HepG2 (cell line): ENCODE measurements around the gene TGM2. TPM values are rescaled to one million over a fixed set of nuclear protein-coding genes. Genes with fewer than 3 reads are reported as not detected.

Experiments
- BRCA1 ChIP-seq: sonication (generic); formaldehyde crosslinking; IDR thresholded peaks from 2 replicates; pipeline ENCODE4 v1.4.0; 2020; ENCODE audit warnings: missing genetic modification reagents
- HMGA1 ChIP-seq: sonication (generic); formaldehyde crosslinking; conservative IDR thresholded peaks from 2 replicates; pipeline ENCODE4 v1.4.0; 2020; ENCODE audit warnings: missing genetic modification reagents
- KAT2B ChIP-seq: fragments of 150-350 bp; IDR thresholded peaks from 2 replicates; pipeline ENCODE4 v1.6.1; 2014; ENCODE audit warnings: low read depth, low read length, borderline replicate concordance
- MAF1 ChIP-seq: sonication (generic); formaldehyde crosslinking; IDR thresholded peaks from 2 replicates; pipeline ENCODE4 v1.5.0; 2020; ENCODE audit warnings: missing genetic modification reagents, borderline replicate concordance
- NFIB ChIP-seq: sonication (generic); formaldehyde crosslinking; IDR thresholded peaks from 2 replicates; pipeline ENCODE4 v1.9.0; 2021; ENCODE audit warnings: missing genetic modification reagents, mild to moderate bottlenecking, borderline replicate concordance
- PITX1 ChIP-seq: sonication (generic); formaldehyde crosslinking; IDR thresholded peaks from 2 replicates; pipeline ENCODE4 v1.5.1; 2020; ENCODE audit warnings: mild to moderate bottlenecking, missing genetic modification reagents
- POLR2AphosphoS2 ChIP-seq: IDR thresholded peaks from 2 replicates; pipeline ENCODE4 v1.6.1; 2011; ENCODE audit warnings: low read depth, low read length, improper control_type of control experiment
- PPARG ChIP-seq: conservative IDR thresholded peaks from 2 replicates; pipeline ENCODE4 v1.6.1; 2016; ENCODE audit warnings: missing biosample characterization, missing genetic modification reagents
- RXRA ChIP-seq: sonication (generic); formaldehyde crosslinking; IDR thresholded peaks from 2 replicates; pipeline ENCODE4 v1.5.1; 2020; ENCODE audit warnings: missing genetic modification reagents
- SMYD3 ChIP-seq: sonication (generic); formaldehyde crosslinking; IDR thresholded peaks from 2 replicates; pipeline ENCODE4 v1.8.1; 2023; ENCODE audit warnings: mild to moderate bottlenecking, missing genetic modification reagents
- XRCC5 ChIP-seq: fragments of 200-400 bp; formaldehyde crosslinking; optimal IDR thresholded peaks from 2 replicates; pipeline ENCODE3; 2017; ENCODE audit warnings: mild to moderate bottlenecking, low read length
- YEATS2 ChIP-seq: sonication (generic); formaldehyde crosslinking; IDR thresholded peaks from 2 replicates; pipeline ENCODE4 v1.4.0; 2020; ENCODE audit warnings: missing genetic modification reagents, borderline replicate concordance
- ZBTB8A ChIP-seq: sonication (generic); formaldehyde crosslinking; IDR thresholded peaks from 2 replicates; pipeline ENCODE4 v1.4.0; 2020; ENCODE audit warnings: mild to moderate bottlenecking, low read depth, missing genetic modification reagents, borderline replicate concordance
- ZMYM3 ChIP-seq: sonication (generic); formaldehyde crosslinking; IDR thresholded peaks from 2 replicates; pipeline ENCODE4 v1.5.1; 2020; ENCODE audit warnings: mild to moderate bottlenecking, missing genetic modification reagents
- ZNF264 ChIP-seq: sonication (generic); formaldehyde crosslinking; IDR thresholded peaks from 2 replicates; pipeline ENCODE4 v1.4.0; 2020; ENCODE audit warnings: missing genetic modification reagents
- ZNF430 ChIP-seq: sonication (generic); formaldehyde crosslinking; IDR thresholded peaks from 2 replicates; pipeline ENCODE4 v1.9.0; 2021; ENCODE audit warnings: mild to moderate bottlenecking, missing genetic modification reagents
- ZNF550 ChIP-seq: sonication (generic); formaldehyde crosslinking; IDR thresholded peaks from 2 replicates; pipeline ENCODE4 v1.4.0; 2020; ENCODE audit warnings: mild to moderate bottlenecking, missing genetic modification reagents, borderline replicate concordance
- polyA plus RNA-seq, 8 experiments: library from polyadenylated mRNA; depleted of rRNA in 3 of 8; stranded (reverse) in 7 of 8; unstranded in 1 of 8; fragments of >200 nt; fragmentation: Illumina TruSeq in 4 of 8; extraction: Trizol in 4 of 8; gene quantifications; 2 replicates each; pipeline versions ENCODE4 v1.2.1 to v1.2.3, GENCODE V29; 2011 to 2016; ENCODE audit warnings: low read depth in 4 of 8, missing spikeins in 1 of 8, mixed read lengths in 1 of 8; ENCODE audit not compliant: insufficient read depth in 1 of 8
- total RNA-seq, 5 experiments: library from RNA; depleted of rRNA; stranded (reverse); fragments of >200 nt; fragmentation: Illumina TruSeq; extraction: Trizol; gene quantifications; 2 replicates each; pipeline ENCODE4 v1.2.3, GENCODE V29; 2016; ENCODE audit warnings: low read depth in 1 of 5
- TF ChIP-seq, protein P1 (sequence below): sonication (generic); formaldehyde crosslinking; IDR thresholded peaks from 2 replicates; pipeline ENCODE4 v1.5.1; 2020; ENCODE audit warnings: mild to moderate bottlenecking, moderate library complexity, missing genetic modification reagents
- TF ChIP-seq, protein P2 (sequence below): IDR thresholded peaks from 2 replicates; pipeline ENCODE4 v1.6.1; 2012; ENCODE audit warnings: low read depth, low read length, improper control_type of control experiment
- TF ChIP-seq, protein P3 (sequence below): sonication (generic); formaldehyde crosslinking; IDR thresholded peaks from 2 replicates; pipeline ENCODE4 v1.5.1; 2020; ENCODE audit warnings: missing genetic modification reagents, mild to moderate bottlenecking, borderline replicate concordance
- TF ChIP-seq, protein P4 (sequence below): IDR thresholded peaks from 2 replicates; pipeline ENCODE4 v1.6.1; 2016; ENCODE audit warnings: low read depth, control low read depth

TGM2 gene
- total and polyA plus RNA-seq, 2 of the 13 experiments (the other 11 are each of a cell fraction or from before 2014, with no cell fraction given), result 4.2 to 46.4 TPM

DNA sequence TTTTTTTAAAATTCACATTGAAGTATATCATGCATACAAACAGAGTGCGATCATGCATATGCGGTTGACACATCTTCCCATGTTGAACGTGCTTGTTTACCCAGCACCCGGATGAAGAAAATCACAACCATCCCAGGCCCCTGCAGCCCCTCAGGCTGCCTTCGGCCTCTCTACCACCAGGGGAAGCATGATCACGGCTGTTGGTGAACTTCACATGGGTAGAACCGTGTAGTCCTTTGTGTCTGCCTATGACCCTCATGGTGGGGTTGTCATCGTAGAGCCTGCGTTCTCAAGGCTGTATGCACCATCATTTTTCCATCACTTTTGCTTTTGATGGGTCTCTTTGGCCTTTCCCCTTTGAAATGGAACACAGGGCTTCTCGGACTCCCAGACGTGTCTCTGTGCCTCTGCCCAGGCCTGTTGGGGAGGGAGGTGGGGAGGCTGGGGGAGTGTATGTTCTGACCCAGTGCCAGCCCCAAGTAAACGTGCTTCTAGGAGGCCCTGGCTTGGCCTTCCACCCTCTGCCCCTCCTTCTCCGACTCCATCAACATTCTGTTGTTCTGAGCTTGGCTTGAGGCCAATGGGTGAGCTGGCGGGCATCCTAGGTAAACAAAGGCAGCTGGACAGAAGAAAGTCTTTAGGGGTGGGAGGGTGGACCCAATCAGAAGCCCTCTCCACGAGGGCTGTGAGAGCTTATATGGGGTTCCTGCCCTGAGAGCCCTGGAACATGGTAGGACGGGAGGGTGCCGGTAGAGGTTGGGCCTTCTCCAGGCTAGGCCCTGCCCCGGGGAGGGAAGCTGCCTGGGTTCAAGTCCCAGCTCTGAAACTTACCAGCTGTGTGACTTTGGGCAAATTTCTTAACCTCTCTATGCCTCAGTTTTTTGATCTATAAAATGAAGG, 39.7 kb downstream of the TGM2 start (continued):
- TF ChIP-seq, protein P1, sequence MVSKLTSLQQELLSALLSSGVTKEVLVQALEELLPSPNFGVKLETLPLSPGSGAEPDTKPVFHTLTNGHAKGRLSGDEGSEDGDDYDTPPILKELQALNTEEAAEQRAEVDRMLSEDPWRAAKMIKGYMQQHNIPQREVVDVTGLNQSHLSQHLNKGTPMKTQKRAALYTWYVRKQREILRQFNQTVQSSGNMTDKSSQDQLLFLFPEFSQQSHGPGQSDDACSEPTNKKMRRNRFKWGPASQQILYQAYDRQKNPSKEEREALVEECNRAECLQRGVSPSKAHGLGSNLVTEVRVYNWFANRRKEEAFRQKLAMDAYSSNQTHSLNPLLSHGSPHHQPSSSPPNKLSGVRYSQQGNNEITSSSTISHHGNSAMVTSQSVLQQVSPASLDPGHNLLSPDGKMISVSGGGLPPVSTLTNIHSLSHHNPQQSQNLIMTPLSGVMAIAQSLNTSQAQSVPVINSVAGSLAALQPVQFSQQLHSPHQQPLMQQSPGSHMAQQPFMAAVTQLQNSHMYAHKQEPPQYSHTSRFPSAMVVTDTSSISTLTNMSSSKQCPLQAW (CRISPR knock-in tag), result peak; percentile 53; the same call in 1 of the 2 replicates
- peak; percentile 61; the same call in 1 of the 2 replicates for TF ChIP-seq SMYD3 (CRISPR knock-in tag)
- TF ChIP-seq ZNF550 (CRISPR knock-in tag), result no peak
- TF ChIP-seq BRCA1 (CRISPR knock-in tag), result no peak
- no peak for TF ChIP-seq ZNF264 (CRISPR knock-in tag)
- peak; percentile 82 for TF ChIP-seq ZNF430 (CRISPR knock-in tag)
- TF ChIP-seq, protein P2, sequence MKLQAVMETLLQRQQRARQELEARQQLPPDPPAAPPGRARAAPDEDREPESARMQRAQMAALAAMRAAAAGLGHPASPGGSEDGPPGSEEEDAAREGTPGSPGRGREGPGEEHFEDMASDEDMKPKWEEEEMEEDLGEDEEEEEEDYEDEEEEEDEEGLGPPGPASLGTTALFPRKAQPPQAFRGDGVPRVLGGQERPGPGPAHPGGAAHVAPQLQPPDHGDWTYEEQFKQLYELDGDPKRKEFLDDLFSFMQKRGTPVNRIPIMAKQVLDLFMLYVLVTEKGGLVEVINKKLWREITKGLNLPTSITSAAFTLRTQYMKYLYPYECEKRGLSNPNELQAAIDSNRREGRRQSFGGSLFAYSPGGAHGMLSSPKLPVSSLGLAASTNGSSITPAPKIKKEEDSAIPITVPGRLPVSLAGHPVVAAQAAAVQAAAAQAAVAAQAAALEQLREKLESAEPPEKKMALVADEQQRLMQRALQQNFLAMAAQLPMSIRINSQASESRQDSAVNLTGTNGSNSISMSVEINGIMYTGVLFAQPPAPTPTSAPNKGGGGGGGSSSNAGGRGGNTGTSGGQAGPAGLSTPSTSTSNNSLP, result 0 out of 2 replicates have a peak, but pooled peaks have one; percentile 31
- TF ChIP-seq PITX1 (CRISPR knock-in tag), result no peak; the same call in 1 of the 2 replicates
- TF ChIP-seq MAF1 (CRISPR knock-in tag), result no peak
- no peak for TF ChIP-seq ZBTB8A (CRISPR knock-in tag)
- TF ChIP-seq YEATS2 (CRISPR knock-in tag), result peak; percentile 80; the same call in 1 of the 2 replicates
- TF ChIP-seq, protein P3, sequence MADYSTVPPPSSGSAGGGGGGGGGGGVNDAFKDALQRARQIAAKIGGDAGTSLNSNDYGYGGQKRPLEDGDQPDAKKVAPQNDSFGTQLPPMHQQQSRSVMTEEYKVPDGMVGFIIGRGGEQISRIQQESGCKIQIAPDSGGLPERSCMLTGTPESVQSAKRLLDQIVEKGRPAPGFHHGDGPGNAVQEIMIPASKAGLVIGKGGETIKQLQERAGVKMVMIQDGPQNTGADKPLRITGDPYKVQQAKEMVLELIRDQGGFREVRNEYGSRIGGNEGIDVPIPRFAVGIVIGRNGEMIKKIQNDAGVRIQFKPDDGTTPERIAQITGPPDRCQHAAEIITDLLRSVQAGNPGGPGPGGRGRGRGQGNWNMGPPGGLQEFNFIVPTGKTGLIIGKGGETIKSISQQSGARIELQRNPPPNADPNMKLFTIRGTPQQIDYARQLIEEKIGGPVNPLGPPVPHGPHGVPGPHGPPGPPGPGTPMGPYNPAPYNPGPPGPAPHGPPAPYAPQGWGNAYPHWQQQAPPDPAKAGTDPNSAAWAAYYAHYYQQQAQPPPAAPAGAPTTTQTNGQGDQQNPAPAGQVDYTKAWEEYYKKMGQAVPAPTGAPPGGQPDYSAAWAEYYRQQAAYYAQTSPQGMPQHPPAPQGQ (CRISPR knock-in tag), result no peak
- TF ChIP-seq HMGA1 (CRISPR knock-in tag), result no peak
- no peak for TF ChIP-seq POLR2AphosphoS2
- TF ChIP-seq NFIB (CRISPR knock-in tag), result no peak
- TF ChIP-seq, protein P4, sequence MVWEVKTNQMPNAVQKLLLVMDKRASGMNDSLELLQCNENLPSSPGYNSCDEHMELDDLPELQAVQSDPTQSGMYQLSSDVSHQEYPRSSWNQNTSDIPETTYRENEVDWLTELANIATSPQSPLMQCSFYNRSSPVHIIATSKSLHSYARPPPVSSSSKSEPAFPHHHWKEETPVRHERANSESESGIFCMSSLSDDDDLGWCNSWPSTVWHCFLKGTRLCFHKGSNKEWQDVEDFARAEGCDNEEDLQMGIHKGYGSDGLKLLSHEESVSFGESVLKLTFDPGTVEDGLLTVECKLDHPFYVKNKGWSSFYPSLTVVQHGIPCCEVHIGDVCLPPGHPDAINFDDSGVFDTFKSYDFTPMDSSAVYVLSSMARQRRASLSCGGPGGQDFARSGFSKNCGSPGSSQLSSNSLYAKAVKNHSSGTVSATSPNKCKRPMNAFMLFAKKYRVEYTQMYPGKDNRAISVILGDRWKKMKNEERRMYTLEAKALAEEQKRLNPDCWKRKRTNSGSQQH (CRISPR knock-in tag), result no peak; the same call in 1 of the 2 replicates
- no peak for TF ChIP-seq KAT2B
- TF ChIP-seq XRCC5, result peak; percentile 85
- peak; percentile 53; the same call in 1 of the 2 replicates for TF ChIP-seq ZMYM3 (CRISPR knock-in tag)
- TF ChIP-seq RXRA (CRISPR knock-in tag), result peak; percentile 71; the same call in 1 of the 2 replicates
- TF ChIP-seq PPARG, result peak; percentile 39; the same call in 1 of the 2 replicates
